ENCODE results near the gene TBCD.

TBCD gene

GRCh38 chr17:82812601-82813000 is 60.7 kb downstream of the TBCD start:
- DNase-seq: no peak

DNA sequence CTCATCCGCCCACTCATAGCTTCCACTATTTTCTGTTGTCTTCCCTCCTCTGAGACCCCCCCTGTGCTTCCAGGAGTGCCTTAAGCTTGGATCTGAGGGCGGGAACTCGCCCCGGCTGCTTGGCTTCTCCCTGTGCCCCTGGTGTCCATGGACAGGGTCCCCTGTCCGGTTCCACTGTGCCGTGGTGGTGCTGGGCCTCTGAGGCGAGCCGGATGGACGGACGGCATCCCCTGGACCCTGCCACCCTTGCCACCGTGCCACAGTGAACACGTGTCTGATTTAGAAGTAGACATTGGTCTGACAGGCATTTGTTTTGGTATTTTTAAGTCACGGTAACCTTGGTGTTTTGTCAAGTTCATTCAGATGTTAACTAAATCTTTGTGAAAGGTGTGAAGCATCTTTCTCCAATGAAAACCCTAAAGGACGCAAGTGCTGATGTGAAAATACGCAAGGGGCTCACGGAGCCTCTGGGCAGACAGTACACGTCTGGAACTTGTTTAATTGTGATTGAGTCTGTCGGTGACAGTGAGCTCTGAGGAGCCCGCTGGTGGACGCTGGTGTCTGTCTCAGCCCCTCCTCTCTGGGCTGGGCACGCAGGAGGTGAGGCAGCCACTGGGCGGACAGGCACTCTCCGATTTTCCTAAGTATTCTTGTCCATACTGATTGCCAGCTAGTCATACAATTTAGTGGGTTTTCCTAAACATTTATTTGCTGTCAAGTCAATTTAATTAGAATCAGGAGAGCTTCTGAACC is 61.6 kb downstream of the TBCD start:
- DNase-seq: no peak

DNA sequence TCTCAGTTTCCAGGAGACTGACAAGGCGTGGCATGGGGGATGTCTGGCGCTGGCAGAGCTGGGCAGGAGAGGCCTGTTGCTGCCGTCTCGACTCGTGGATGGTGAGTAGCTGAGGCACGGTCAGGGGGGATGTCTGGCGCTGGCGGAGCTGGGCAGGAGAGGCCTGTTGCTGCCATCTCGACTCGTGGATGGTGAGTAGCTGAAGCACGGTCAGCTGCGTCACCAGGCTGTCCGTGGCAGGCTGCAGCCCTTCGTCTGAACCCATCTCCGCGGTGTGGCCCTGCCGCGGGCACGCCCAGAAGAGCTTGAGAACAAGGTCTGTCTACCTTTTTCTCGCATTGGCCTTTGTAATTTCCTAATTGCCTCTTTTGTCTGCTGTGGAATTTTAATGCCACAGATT is 63.0 kb downstream of the TBCD start:
- no peak for DNase-seq

DNA sequence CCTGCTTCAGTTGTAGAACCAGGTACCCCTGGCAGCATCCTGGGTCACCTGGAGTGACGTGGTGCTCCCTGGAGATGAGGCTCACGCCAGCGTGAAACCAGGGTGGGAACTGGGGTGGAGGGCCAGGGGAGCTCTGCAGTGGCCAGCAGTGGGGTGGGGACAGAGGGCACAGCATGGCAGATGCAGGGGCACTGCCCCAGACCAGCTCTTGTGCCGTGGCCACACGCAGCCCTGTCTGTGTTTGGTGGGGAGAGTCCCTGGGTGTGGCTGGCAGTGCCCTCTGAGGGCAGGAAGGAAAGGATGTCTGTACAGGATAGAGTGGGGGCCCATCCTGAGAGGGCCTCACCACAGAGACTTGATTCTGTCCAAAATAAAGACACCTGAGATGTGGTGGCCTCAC is 63.5 kb downstream of the TBCD start:
- no peak for DNase-seq

GRCh38 chr17:82815790-82816305 is 64.0 kb downstream of the TBCD start:
- no peak for DNase-seq

DNA sequence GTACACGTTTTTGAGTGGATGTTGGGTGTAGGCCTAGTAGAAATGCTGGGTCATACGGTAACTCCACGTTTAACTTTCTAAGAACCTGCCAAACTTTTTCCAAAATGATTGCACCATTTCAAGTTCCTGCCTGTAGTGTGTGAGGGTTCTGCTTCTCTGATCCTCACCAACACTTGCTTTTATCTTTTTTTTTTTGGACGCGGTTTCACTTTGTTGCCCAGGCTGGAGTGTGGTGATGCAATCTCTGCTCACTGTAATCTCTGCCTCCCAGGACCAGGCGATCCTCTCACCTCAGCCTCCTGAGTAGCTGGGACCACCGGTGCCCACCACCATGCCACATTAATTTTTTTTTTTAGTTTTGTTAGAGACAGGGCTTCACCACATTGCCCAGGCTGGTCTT is 64.5 kb downstream of the TBCD start:
- no peak for DNase-seq

- no peak for DNase-seq
These were observed 66.1 kb downstream of the TBCD start for GRCh38 chr17:82817947-82818346.

GRCh38 chr17:82820278-82821251 is 68.7 kb downstream of the TBCD start:
- no peak for DNase-seq

GRCh38 chr17:82821554-82821953 is 69.7 kb downstream of the TBCD start:
- no peak for DNase-seq

DNA sequence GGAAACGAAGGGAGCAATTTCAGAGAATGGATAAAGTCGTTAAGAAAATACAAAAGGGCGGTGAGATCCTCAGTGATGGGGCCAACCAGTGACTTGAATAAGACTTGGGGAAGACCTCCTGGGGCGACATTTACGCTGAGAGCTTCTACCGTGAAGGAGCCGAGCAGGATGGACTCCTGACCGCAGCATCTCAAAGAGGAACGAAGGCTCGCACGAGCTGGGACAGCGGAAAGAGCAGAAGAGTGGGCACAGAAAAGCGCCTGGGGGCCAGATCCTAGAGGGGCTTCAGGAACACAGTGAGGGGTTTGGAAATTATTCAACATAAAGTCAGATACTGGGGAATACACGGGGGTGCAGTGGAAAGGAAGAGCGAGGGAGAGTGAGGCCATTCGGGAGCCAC is 70.4 kb downstream of the TBCD start:
- DNase-seq: no peak

GRCh38 chr17:82823004-82823403 is 71.1 kb downstream of the TBCD start:
- DNase-seq: no peak

DNA sequence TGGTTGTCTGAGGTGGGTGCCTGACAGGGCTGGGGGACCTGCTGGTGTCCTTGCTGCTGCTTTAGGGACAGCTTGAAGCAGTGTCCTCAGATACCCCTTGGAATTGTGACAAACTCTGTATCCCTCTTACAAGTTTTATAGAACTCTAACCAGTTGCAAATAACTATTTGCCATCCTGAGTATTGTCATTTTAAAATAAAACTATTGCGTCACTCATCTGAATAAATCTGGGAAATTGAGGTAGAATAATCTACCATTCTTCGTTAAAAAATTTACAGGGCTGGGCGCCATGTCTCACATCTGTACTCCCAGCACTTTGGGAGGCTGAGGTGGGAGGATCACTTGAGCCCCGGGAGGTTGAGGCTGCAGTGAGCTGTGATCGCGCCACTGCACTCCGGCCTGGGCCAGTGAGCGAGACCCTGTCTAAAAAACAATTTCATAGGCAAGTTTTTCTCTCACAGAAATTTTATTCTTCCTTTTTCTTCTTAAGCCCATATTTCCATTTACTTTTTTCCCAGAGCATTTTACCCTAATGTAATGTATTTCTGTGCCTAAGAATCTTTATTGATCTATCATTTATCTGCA is 73.8 kb downstream of the TBCD start:
- DNase-seq: no peak

DNA sequence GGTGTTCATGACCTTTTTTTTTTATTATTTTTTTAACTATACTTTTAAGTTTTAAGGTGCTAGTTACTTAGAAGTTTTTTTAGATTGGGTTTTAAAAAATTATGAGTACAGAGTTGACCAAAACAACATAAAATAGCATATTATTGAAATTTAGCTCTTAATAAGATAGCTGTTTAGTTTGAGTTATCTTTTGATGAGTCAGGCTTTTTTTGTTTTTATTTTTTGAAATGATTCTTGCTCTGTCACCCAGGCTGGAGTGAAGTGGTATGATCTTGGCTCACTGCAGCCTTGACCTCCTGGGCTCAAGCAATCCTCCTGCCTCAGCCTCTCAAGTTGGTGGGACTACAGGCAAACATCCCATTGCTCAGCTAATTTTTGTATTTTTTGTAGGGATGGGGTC is 74.3 kb downstream of the TBCD start:
- DNase-seq: no peak

GRCh38 chr17:82826956-82827355 is 75.1 kb downstream of the TBCD start:
- no peak for DNase-seq

- no peak for DNase-seq
These were observed 77.1 kb downstream of the TBCD start for GRCh38 chr17:82828875-82829487.

- peak; percentile 51 for DNase-seq
These were observed 78.4 kb downstream of the TBCD start for GRCh38 chr17:82830249-82830661.

DNA sequence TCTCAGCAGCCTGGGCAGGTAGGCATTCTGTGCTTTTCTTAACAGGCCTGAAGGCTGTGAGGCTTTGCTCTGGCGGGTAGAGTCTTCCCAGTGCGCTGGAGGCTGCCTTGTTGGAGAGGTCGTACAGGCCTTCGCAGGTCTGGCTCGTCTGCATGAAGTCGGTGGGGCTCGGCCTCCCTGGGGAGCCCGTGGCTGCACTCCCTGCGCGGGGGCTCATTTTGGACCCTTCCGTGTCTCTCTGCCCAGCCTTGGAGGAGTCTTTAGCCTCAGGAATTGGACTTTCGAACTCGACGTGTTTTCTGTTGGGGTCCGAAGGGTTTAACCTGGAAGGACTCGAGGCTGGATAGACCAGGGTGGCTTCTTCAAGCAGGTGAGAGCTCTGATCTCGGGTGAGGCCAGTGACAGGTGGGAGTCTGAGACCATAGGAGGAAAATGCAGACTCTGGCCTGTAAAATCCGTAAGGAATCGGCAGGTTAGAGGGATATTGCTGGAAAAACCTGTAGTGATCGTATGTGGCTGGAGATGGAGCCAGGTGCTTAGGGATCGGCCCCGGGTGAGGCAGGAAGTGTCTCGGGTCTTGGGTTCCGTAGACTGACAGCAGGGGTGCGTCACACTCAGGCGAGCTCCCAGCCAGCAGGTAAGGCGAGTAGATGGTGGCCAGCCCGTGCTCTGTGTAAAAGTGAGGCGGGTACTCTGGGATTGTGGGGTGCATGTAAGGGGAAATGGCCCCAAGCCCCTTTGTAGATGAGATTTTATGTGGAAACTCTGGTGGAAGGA is 79.4 kb downstream of the TBCD start:
- DNase-seq: no peak

- DNase-seq: no peak
These were observed 79.9 kb downstream of the TBCD start for GRCh38 chr17:82831818-82832200.

DNA sequence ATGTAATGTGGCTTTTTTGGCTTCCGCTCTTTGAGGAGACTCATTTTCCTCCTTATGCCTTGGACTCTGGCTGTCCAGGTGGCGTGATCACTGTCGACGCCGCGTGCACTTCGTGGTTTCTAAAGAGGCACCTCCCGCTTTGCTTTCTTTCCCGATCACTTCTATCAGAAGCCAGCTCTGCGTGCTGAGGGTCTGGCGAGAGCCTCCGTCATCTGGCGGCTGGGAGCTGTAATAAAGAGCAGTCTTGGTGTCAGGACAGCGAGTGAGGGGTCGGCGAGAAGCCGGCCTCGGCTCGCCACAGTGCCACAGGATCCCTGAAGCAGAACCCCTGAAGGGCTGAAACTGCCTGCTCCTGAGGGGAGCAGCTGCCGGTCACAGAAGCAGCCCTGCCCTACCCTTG is 80.5 kb downstream of the TBCD start:
- DNase-seq: no peak

GRCh38 chr17:82832881-82833475 is 81.1 kb downstream of the TBCD start:
- no peak for DNase-seq

DNA sequence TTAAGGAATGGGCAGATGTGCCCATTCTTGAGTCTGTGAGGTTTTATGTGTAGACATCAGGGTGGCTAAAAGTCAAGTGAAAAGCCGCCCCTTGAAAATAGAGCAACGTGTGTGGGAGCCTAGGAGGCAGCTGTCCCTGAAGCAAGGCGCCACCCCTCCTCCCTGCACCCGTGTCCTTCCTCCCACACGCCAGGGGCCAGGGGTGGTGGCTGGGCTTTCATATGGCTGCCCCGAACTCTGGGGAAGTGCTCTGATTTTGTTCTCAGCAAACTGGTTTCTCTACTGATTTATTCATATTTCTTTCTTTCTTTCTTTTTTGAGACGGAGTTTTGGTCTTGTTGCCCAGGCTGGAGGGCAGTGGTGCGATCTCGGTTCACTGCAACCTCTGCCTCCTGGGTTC is 83.3 kb downstream of the TBCD start:
- DNase-seq: no peak
